Measurements from ENCODE around the gene PRDM16. TPM values are rescaled to one million over a fixed set of nuclear protein-coding genes. Genes with fewer than 3 reads are reported as not detected.

The PRDM16 gene
- polyA plus RNA-seq, 1 donor, result 0.62 TPM

GRCh38 chr1:3103967-3104677 lies 35.1 kb downstream of the PRDM16 start:
- no peak for DNase-seq (ENCODE audit: low read depth)

- DNase-seq (ENCODE audit: low read depth), result no peak
These were observed 36.3 kb downstream of the PRDM16 start for GRCh38 chr1:3105167-3105863.

- DNase-seq (ENCODE audit: low read depth), result no peak
These were observed 37.2 kb downstream of the PRDM16 start for GRCh38 chr1:3106216-3106615.

GRCh38 chr1:3107201-3107600 lies 38.2 kb downstream of the PRDM16 start:
- no peak for DNase-seq (ENCODE audit: low read depth)

- DNase-seq (ENCODE audit: low read depth), result no peak
These were observed 40.4 kb downstream of the PRDM16 start for GRCh38 chr1:3109355-3109754.

- DNase-seq (ENCODE audit: low read depth), result no peak
These were observed 42.5 kb downstream of the PRDM16 start for GRCh38 chr1:3111348-3112021.

- no peak for DNase-seq (ENCODE audit: low read depth)
These were observed 43.5 kb downstream of the PRDM16 start for GRCh38 chr1:3112526-3112925.

- DNase-seq (ENCODE audit: low read depth), result no peak
These were observed 44.2 kb downstream of the PRDM16 start for GRCh38 chr1:3113047-3113740.

GRCh38 chr1:3113741-3114056 lies 44.7 kb downstream of the PRDM16 start:
- DNase-seq (ENCODE audit: low read depth), result no peak

- DNase-seq (ENCODE audit: low read depth), result no peak
These were observed 45.2 kb downstream of the PRDM16 start for GRCh38 chr1:3114131-3114744.

- DNase-seq (ENCODE audit: low read depth), result no peak
These were observed 45.8 kb downstream of the PRDM16 start for GRCh38 chr1:3114846-3115245.

GRCh38 chr1:3115275-3116149 lies 46.5 kb downstream of the PRDM16 start:
- DNase-seq (ENCODE audit: low read depth), result no peak

GRCh38 chr1:3116150-3116510 lies 47.1 kb downstream of the PRDM16 start:
- no peak for DNase-seq (ENCODE audit: low read depth)

GRCh38 chr1:3116560-3116959 lies 47.6 kb downstream of the PRDM16 start:
- DNase-seq (ENCODE audit: low read depth), result no peak

- no peak for DNase-seq (ENCODE audit: low read depth)
These were observed 48.9 kb downstream of the PRDM16 start for GRCh38 chr1:3117879-3118278.

- DNase-seq (ENCODE audit: low read depth), result no peak
These were observed 50.1 kb downstream of the PRDM16 start for GRCh38 chr1:3119061-3119460.

- no peak for DNase-seq (ENCODE audit: low read depth)
These were observed 50.7 kb downstream of the PRDM16 start for GRCh38 chr1:3119725-3120124.

GRCh38 chr1:3120140-3120539 lies 51.1 kb downstream of the PRDM16 start:
- DNase-seq (ENCODE audit: low read depth), result no peak

- no peak for DNase-seq (ENCODE audit: low read depth)
These were observed 52.0 kb downstream of the PRDM16 start for GRCh38 chr1:3120994-3121393.

- DNase-seq (ENCODE audit: low read depth), result no peak
These were observed 52.6 kb downstream of the PRDM16 start for GRCh38 chr1:3121401-3122210.
